K562 (cell line): ENCODE results near the gene IRAG1. TPM values are rescaled to one million over a fixed set of nuclear protein-coding genes. Genes with fewer than 3 reads are reported as not detected.

Experiments
- CEBPZ ChIP-seq: fragments of 150-350 bp; IDR thresholded peaks from 2 replicates; pipeline ENCODE4 v1.6.1; 2014; ENCODE audit warnings: low read depth, mild to moderate bottlenecking, low read length, borderline replicate concordance
- COPS2 ChIP-seq: fragments of 450-650 bp; conservative IDR thresholded peaks from 2 replicates; pipeline ENCODE4 v1.6.1; 2016; ENCODE audit warnings: mild to moderate bottlenecking, moderate library complexity
- CTCF ChIP-seq, 3 experiments: IDR thresholded peaks in 2 of 3; conservative IDR thresholded peaks in 1 of 3; 2 replicates each; pipeline ENCODE4 v1.5.1; 2011 to 2012; ENCODE audit warnings: low read length in 3 of 3, mild to moderate bottlenecking in 3 of 3, control low read depth in 2 of 3, improper control_type of control experiment in 1 of 3, inconsistent platforms in 1 of 3, low read depth in 1 of 3, mixed read lengths in 1 of 3, moderate library complexity in 1 of 3; ENCODE audit not compliant: insufficient read depth in 2 of 3
- DMBX1 ChIP-seq: fragments of 250-450 bp; sonication (Bioruptor Pico); IDR thresholded peaks from 2 replicates; pipeline ENCODE4 v1.8.0; 2022; ENCODE audit warnings: inconsistent platforms, mild to moderate bottlenecking, moderate library complexity, borderline replicate concordance
- GATAD2A ChIP-seq: fragments of 450-650 bp; IDR thresholded peaks from 2 replicates; pipeline ENCODE4 v1.6.1; 2017
- KDM1A ChIP-seq, 2 experiments: fragments of 450-650 bp; IDR thresholded peaks; 2 replicates each; pipeline ENCODE4 v1.6.1; 2016; ENCODE audit warnings: mild to moderate bottlenecking in 2 of 2
- KDM4B ChIP-seq, 2 experiments: fragments of 450-650 bp in 1 of 2; sonication (generic) in 1 of 2; IDR thresholded peaks; 2 replicates each; pipeline ENCODE4 v1.6.1; 2016 to 2017; ENCODE audit warnings: borderline replicate concordance in 2 of 2, antibody characterized with exemption in 1 of 2, low read depth in 1 of 2, mild to moderate bottlenecking in 1 of 2
- MBD1 ChIP-seq: fragments of 250-450 bp; sonication (Bioruptor Pico); IDR thresholded peaks from 2 replicates; pipeline ENCODE4 v1.8.0; 2022; ENCODE audit warnings: inconsistent platforms
- PCBP2 ChIP-seq: fragments of 200-400 bp; formaldehyde crosslinking; IDR thresholded peaks from 2 replicates; pipeline ENCODE4 v1.6.1; 2018; ENCODE audit warnings: low read length, low read depth, mild to moderate bottlenecking, moderate library complexity; ENCODE audit not compliant: poor library complexity, severe bottlenecking
- RB1 ChIP-seq: fragments of 450-650 bp; IDR thresholded peaks from 2 replicates; pipeline ENCODE4 v1.6.1; 2017; ENCODE audit warnings: low read depth, mild to moderate bottlenecking
- TSHZ1 ChIP-seq: fragments of 250-450 bp; sonication (Bioruptor Pico); IDR thresholded peaks from 2 replicates; pipeline ENCODE4 v1.4.0; 2020; ENCODE audit warnings: mild to moderate bottlenecking, moderate library complexity
- ZKSCAN1 ChIP-seq: fragments of 150-350 bp; IDR thresholded peaks from 2 replicates; pipeline ENCODE4 v1.6.1; 2016; ENCODE audit warnings: low read depth, low read length
- ZZZ3 ChIP-seq: fragments of 450-650 bp; IDR thresholded peaks from 2 replicates; pipeline ENCODE4 v1.6.1; 2016; ENCODE audit warnings: antibody characterized with exemption, mild to moderate bottlenecking, moderate library complexity
- polyA plus RNA-seq, 8 experiments: library from polyadenylated mRNA; depleted of rRNA in 4 of 8; stranded (reverse) in 5 of 8; unstranded in 3 of 8; fragments of >200 nt; fragmentation: Nextera tagmentation in 2 of 8; fragmentation: Illumina TruSeq in 1 of 8; extraction: Ambion mirVana in 2 of 8; extraction: Trizol in 1 of 8; gene quantifications; 2 replicates each; pipeline versions ENCODE4 v1.2.1 to v1.2.3, GENCODE V29; 2011 to 2014; ENCODE audit warnings: inconsistent platforms in 1 of 8, missing spikeins in 1 of 8
- total RNA-seq, 7 experiments: library from RNA; depleted of rRNA in 6 of 7; stranded (reverse); fragments of >200 nt in 6 of 7; fragmentation: Illumina TruSeq in 2 of 7; extraction: Trizol in 2 of 7; gene quantifications; 2 replicates each; pipeline versions ENCODE4 v1.2.1 to v1.2.3, GENCODE V29; 2011 to 2021; ENCODE audit warnings: low replicate concordance in 1 of 7
- TF ChIP-seq, protein P1 (sequence below): sonication (generic); formaldehyde crosslinking; IDR thresholded peaks from 2 replicates; pipeline ENCODE4 v1.8.1; 2022; ENCODE audit warnings: missing genetic modification reagents

Gene IRAG1
- total and polyA plus RNA-seq, 9 of the 15 experiments (the other 6 are each of a cell fraction or from before 2014, with no cell fraction given), result 0.01 to 0.22 (median 0.09) TPM; not detected in 1

DNA sequence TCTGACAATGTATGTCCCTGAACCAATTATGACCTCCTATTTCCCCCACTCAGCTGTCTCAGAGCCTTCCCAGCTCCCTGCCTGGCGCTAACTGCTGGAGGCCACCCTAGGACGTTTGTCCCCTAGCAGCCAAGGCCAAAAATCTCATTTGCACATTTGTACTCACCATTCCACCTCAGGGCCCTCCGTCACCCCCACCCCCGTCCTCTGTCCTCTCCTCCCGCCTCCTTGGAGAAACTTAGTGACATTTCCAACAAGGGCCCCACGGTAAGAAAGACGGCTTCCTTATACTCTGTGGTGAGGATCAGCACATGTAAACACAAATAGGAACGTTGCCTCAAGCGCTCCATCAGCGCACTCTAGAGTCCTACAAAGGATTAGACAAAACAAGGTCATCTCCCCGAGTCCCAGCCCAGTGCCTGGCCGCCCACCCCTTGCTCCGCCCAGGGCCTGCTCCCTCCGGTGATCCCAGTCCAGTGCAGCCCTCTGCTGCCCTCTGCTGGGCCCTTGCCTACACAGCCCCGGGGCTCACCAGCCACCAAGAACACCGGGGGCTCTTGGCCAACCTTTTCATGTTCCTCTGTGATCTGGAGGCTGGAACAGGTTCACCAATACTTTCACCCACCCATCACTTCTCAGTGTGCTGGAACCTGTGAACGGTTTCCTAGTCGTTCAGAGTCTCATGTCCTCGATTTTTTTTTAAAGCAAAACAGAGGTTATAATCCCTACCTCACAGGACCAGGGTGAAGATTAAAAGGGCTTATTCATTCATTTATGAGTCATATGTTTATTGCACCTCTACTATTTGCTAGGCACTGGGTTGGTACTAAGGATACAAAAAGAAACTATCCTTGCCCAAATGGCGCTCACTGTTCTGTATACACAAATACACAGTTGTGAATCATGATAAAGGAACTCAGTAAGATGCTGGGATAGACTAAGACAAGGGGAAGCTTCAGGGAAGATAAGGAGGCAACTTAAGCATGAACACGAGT is 42.2 kb upstream of the IRAG1 start (continued):
- TF ChIP-seq TSHZ1 (CRISPR knock-in tag) (no peak), CEBPZ (no peak; the same call in 1 of the 2 replicates), COPS2 (no peak), CTCF (IDR thresholded peaks at IDR 0.05 in 2 of 3, conservative IDR thresholded peaks at IDR 0.05 in 1 of 3; ENCODE audit: insufficient read depth in 2 of 3, low read depth in 1 of 3, low read length in 3 of 3) (peak; percentile 97 to 98 (median 98)), MBD1 (CRISPR knock-in tag) (no peak), ZKSCAN1 (peak; percentile 47; the same call in 1 of the 2 replicates), ZZZ3 (no peak), KDM4B (IDR thresholded peaks at IDR 0.05; ENCODE audit: borderline replicate concordance in 2 of 2, low read depth in 1 of 2) (no peak), DMBX1 (CRISPR knock-in tag) (no peak), GATAD2A (no peak), KDM1A (IDR thresholded peaks at IDR 0.05) (no peak), PCBP2 (no peak), RB1 (peak; percentile 81)
- TF ChIP-seq, protein P1, sequence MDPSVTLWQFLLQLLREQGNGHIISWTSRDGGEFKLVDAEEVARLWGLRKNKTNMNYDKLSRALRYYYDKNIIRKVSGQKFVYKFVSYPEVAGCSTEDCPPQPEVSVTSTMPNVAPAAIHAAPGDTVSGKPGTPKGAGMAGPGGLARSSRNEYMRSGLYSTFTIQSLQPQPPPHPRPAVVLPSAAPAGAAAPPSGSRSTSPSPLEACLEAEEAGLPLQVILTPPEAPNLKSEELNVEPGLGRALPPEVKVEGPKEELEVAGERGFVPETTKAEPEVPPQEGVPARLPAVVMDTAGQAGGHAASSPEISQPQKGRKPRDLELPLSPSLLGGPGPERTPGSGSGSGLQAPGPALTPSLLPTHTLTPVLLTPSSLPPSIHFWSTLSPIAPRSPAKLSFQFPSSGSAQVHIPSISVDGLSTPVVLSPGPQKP (CRISPR knock-in tag), result no peak
